Measurements from ENCODE around the gene PRSS50.
"Not testable (repeated sequence)": the region's sequence is repeated elsewhere in the genome, so short reads cannot be mapped to it uniquely, and the experiment has no call there.

Gene PRSS50

GRCh38 chr3:46717447-46718231, at the start of gene PRSS50:
Gene PRSS50 (minus strand): TSS chr3:46717869. CDS start chr3:46717824, 45 bp downstream.
- Histone ChIP-seq H3K4me3 (ENCODE audit: low read depth, low read length) (no peak within 1 kb of the TSS), H3K9me3 (ENCODE audit: control insufficient read depth, insufficient read depth, low read depth, low read length) (peaks cover 4% of the 10 kb centered on the region; the same call in 1 of the 2 replicates), H3K4me1 (ENCODE audit: control insufficient read depth, insufficient read depth, low read length) (no peaks in the 10 kb centered on the region), H3K27me3 (ENCODE audit: control insufficient read depth, insufficient read depth, low read length) (no peaks in the 10 kb centered on the region), H3K27ac (ENCODE audit: low read depth, low read length) (no peak within 1 kb of the TSS), H3K36me3 (ENCODE audit: control insufficient read depth, insufficient read depth, low read length) (no peaks in the 10 kb centered on the region), H3K9ac (ENCODE audit: low read length) (no peak within 1 kb of the TSS)

DNA sequence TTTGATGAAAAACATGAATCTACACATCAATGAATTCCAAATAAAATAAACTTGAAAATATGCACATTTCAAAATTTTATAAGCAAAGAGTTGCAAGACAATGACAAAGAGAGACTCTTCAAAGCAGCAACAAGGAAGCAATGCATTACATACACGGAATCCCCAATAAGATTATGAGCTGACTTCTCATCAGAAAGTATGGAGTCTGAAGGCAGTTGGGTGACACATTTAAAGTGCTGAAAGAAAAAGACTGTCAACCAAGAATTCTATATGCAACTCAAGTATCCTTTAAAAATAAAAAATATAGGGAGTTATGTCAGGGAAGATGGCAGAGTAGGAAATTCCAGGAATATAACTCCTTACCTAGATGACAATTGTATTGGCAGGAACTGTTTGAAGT, 46.5 kb upstream of the PRSS50 start:
- no peaks in the 10 kb centered on the region for H3K27me3 ChIP-seq (ENCODE audit: control insufficient read depth, insufficient read depth, low read length)
- H3K9me3 ChIP-seq (ENCODE audit: control insufficient read depth, insufficient read depth, low read depth, low read length): peaks cover 22% of the 10 kb centered on the region; the same call in 1 of the 2 replicates

GRCh38 chr3:46763178-46763577, 45.5 kb upstream of the PRSS50 start:
- no peaks in the 10 kb centered on the region for H3K27me3 ChIP-seq (ENCODE audit: control insufficient read depth, insufficient read depth, low read length)
- no peak overlapping the region for H3K9ac ChIP-seq (ENCODE audit: low read length)
- peaks cover 3% of the 10 kb centered on the region; the same call in 1 of the 2 replicates for H3K4me1 ChIP-seq (ENCODE audit: control insufficient read depth, insufficient read depth, low read length)
- H3K4me3 ChIP-seq (ENCODE audit: low read depth, low read length): no peak overlapping the region
- peaks cover 19% of the 10 kb centered on the region; the same call in 1 of the 2 replicates for H3K9me3 ChIP-seq (ENCODE audit: control insufficient read depth, insufficient read depth, low read depth, low read length)
- no peaks in the 10 kb centered on the region for H3K36me3 ChIP-seq (ENCODE audit: control insufficient read depth, insufficient read depth, low read length)
- no peak overlapping the region for H3K27ac ChIP-seq (ENCODE audit: low read depth, low read length)

More for the DNA sequence above, 46.5 kb upstream of the PRSS50 start:
- Histone ChIP-seq H3K9ac (ENCODE audit: low read length) (no peak overlapping the region), H3K27ac (ENCODE audit: low read depth, low read length) (no peak overlapping the region), H3K4me3 (ENCODE audit: low read depth, low read length) (no peak overlapping the region), H3K4me1 (ENCODE audit: control insufficient read depth, insufficient read depth, low read length) (peaks cover 3% of the 10 kb centered on the region; the same call in 1 of the 2 replicates), H3K36me3 (ENCODE audit: control insufficient read depth, insufficient read depth, low read length) (no peaks in the 10 kb centered on the region)

GRCh38 chr3:46759239-46760167, 41.8 kb upstream of the PRSS50 start:
- H3K36me3 ChIP-seq (ENCODE audit: control insufficient read depth, insufficient read depth, low read length): no peaks in the 10 kb centered on the region
- no peak overlapping the region for H3K27ac ChIP-seq (ENCODE audit: low read depth, low read length)
- no peaks in the 10 kb centered on the region for H3K27me3 ChIP-seq (ENCODE audit: control insufficient read depth, insufficient read depth, low read length)
- H3K9ac ChIP-seq (ENCODE audit: low read length): no peak overlapping the region
- peaks cover 10% of the 10 kb centered on the region; the same call in 1 of the 2 replicates for H3K9me3 ChIP-seq (ENCODE audit: control insufficient read depth, insufficient read depth, low read depth, low read length)
- no peak overlapping the region for H3K4me3 ChIP-seq (ENCODE audit: low read depth, low read length)
- peaks cover 3% of the 10 kb centered on the region; the same call in 1 of the 2 replicates for H3K4me1 ChIP-seq (ENCODE audit: control insufficient read depth, insufficient read depth, low read length)

DNA sequence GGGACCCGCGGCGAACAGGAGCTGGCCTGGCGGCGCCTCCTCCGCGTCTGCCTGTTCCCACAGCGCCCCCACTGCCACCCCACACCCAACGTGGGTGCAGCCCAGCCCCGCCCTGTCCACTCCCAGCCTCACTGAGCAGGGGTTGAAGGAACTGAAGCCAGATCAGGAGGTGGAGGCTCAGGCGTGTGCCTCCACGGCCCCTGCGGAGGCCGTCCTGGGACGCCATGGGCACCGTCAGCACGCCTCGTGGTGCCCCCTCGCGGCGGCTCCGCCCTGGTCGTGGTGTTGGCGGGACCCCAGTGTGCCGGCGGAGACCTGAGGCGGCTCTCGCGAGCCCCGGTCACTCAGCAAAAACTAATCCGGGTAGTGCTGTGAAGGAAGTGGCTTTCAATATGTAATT, 39.0 kb upstream of the PRSS50 start:
- Histone ChIP-seq H3K9me3 (ENCODE audit: control insufficient read depth, insufficient read depth, low read depth, low read length) (no peaks in the 10 kb centered on the region), H3K4me1 (ENCODE audit: control insufficient read depth, insufficient read depth, low read length) (peaks cover 3% of the 10 kb centered on the region; the same call in 1 of the 2 replicates), H3K27me3 (ENCODE audit: control insufficient read depth, insufficient read depth, low read length) (no peaks in the 10 kb centered on the region), H3K4me3 (ENCODE audit: low read depth, low read length) (no peak overlapping the region), H3K36me3 (ENCODE audit: control insufficient read depth, insufficient read depth, low read length) (no peaks in the 10 kb centered on the region), H3K9ac (ENCODE audit: low read length) (no peak overlapping the region), H3K27ac (ENCODE audit: low read depth, low read length) (no peak overlapping the region)

DNA sequence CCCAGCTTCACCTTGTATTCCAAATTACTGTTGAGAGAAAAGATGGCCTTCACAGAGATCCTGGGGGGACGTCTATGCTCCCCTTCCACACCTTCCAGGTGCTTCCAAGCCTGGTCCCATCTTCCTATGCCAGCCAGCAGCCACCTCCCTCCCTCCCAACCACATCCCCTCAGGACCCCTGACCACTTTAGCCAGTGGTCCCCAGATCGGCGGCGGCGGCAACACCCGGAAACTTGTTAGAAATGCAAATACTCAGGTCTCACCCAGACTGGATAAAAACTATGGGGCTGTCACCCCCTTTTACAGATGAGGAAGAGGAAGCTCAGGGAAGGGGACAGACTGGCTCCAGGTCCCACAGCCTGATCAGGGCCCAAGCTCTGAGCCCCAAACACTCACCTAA, 38.0 kb upstream of the PRSS50 start:
- H3K9me3 ChIP-seq (ENCODE audit: control insufficient read depth, insufficient read depth, low read depth, low read length): no peaks in the 10 kb centered on the region
- H3K27ac ChIP-seq (ENCODE audit: low read depth, low read length): no peak overlapping the region
- no peak overlapping the region for H3K4me3 ChIP-seq (ENCODE audit: low read depth, low read length)
- no peaks in the 10 kb centered on the region for H3K36me3 ChIP-seq (ENCODE audit: control insufficient read depth, insufficient read depth, low read length)
- no peak overlapping the region for H3K9ac ChIP-seq (ENCODE audit: low read length)
- no peaks in the 10 kb centered on the region for H3K27me3 ChIP-seq (ENCODE audit: control insufficient read depth, insufficient read depth, low read length)
- peaks cover 3% of the 10 kb centered on the region; the same call in 1 of the 2 replicates for H3K4me1 ChIP-seq (ENCODE audit: control insufficient read depth, insufficient read depth, low read length)

- not testable (repeated sequence) for H3K9ac ChIP-seq (ENCODE audit: low read length); H3K27ac ChIP-seq (ENCODE audit: low read depth, low read length); H3K27me3 ChIP-seq (ENCODE audit: control insufficient read depth, insufficient read depth, low read length); H3K4me1 ChIP-seq (ENCODE audit: control insufficient read depth, insufficient read depth, low read length); H3K9me3 ChIP-seq (ENCODE audit: control insufficient read depth, insufficient read depth, low read depth, low read length); H3K36me3 ChIP-seq (ENCODE audit: control insufficient read depth, insufficient read depth, low read length); H3K4me3 ChIP-seq (ENCODE audit: low read depth, low read length)
Measured at GRCh38 chr3:46753127-46753526, 35.5 kb upstream of the PRSS50 start.

DNA sequence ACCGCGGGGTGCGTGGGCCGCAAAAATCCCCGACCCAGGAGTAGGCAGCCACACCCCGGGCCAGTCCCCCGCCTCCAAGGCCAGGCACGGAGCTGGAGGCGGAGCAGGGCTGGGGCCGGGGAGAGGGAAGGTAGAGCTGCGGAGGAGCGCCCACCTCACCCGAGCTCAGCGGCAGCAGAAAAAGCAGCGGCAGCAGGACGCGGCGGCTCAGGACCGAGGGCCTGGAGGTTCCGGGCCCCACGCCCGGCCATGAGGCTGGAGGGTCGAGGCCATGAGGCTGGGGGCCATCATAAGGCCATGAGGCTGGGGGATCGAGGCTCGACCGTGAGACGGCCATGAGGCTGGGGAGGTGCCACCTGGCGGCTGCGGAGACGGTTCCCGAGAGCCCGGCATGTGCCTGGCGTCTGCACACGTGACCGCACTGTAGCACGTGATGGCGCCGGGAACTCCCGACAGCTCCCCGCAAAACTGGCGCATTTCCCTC, 32.9 kb upstream of the PRSS50 start:
- Histone ChIP-seq H3K9me3 (ENCODE audit: control insufficient read depth, insufficient read depth, low read depth, low read length) (no peaks in the 10 kb centered on the region), H3K27ac (ENCODE audit: low read depth, low read length) (no peak overlapping the region), H3K4me3 (ENCODE audit: low read depth, low read length) (no peak overlapping the region), H3K9ac (ENCODE audit: low read length) (no peak overlapping the region), H3K4me1 (ENCODE audit: control insufficient read depth, insufficient read depth, low read length) (0 out of 2 replicates have a peak, but pooled peaks cover 3% of the 10 kb centered on the region), H3K36me3 (ENCODE audit: control insufficient read depth, insufficient read depth, low read length) (no peaks in the 10 kb centered on the region), H3K27me3 (ENCODE audit: control insufficient read depth, insufficient read depth, low read length) (no peaks in the 10 kb centered on the region)

- H3K36me3 ChIP-seq (ENCODE audit: control insufficient read depth, insufficient read depth, low read length): no peaks in the 10 kb centered on the region
- no peak overlapping the region for H3K4me3 ChIP-seq (ENCODE audit: low read depth, low read length)
- H3K9ac ChIP-seq (ENCODE audit: low read length): no peak overlapping the region
- H3K9me3 ChIP-seq (ENCODE audit: control insufficient read depth, insufficient read depth, low read depth, low read length): no peaks in the 10 kb centered on the region
- no peaks in the 10 kb centered on the region for H3K27me3 ChIP-seq (ENCODE audit: control insufficient read depth, insufficient read depth, low read length)
- 0 out of 2 replicates have a peak, but pooled peaks cover 3% of the 10 kb centered on the region for H3K4me1 ChIP-seq (ENCODE audit: control insufficient read depth, insufficient read depth, low read length)
- no peak overlapping the region for H3K27ac ChIP-seq (ENCODE audit: low read depth, low read length)
Measured at GRCh38 chr3:46749129-46749528, 31.5 kb upstream of the PRSS50 start.

- peaks cover 6% of the 10 kb centered on the region; the same call in 1 of the 2 replicates for H3K4me1 ChIP-seq (ENCODE audit: control insufficient read depth, insufficient read depth, low read length)
- no peak overlapping the region for H3K9ac ChIP-seq (ENCODE audit: low read length)
- no peak overlapping the region for H3K27ac ChIP-seq (ENCODE audit: low read depth, low read length)
- no peaks in the 10 kb centered on the region for H3K36me3 ChIP-seq (ENCODE audit: control insufficient read depth, insufficient read depth, low read length)
- no peak overlapping the region for H3K4me3 ChIP-seq (ENCODE audit: low read depth, low read length)
- H3K27me3 ChIP-seq (ENCODE audit: control insufficient read depth, insufficient read depth, low read length): no peaks in the 10 kb centered on the region
- H3K9me3 ChIP-seq (ENCODE audit: control insufficient read depth, insufficient read depth, low read depth, low read length): no peaks in the 10 kb centered on the region
Measured at GRCh38 chr3:46748170-46748569, 30.5 kb upstream of the PRSS50 start.
